K562 (cell line): ENCODE measurements around the gene ZC3H11A. TPM values are rescaled to one million over a fixed set of nuclear protein-coding genes. Genes with fewer than 3 reads are reported as not detected.

ENCODE experiments used
- THRA ChIP-seq: fragments of 450-650 bp; IDR thresholded peaks from 2 replicates; pipeline ENCODE4 v1.6.1; 2017; ENCODE audit warnings: mild to moderate bottlenecking, moderate library complexity
- ZNF407 ChIP-seq: fragments of 450-650 bp; IDR thresholded peaks from 2 replicates; pipeline ENCODE4 v1.6.1; 2016; ENCODE audit warnings: low read depth
- polyA plus RNA-seq, 8 experiments: library from polyadenylated mRNA; depleted of rRNA in 4 of 8; stranded (reverse) in 5 of 8; unstranded in 3 of 8; fragments of >200 nt; fragmentation: Nextera tagmentation in 2 of 8; fragmentation: Illumina TruSeq in 1 of 8; extraction: Ambion mirVana in 2 of 8; extraction: Trizol in 1 of 8; gene quantifications; 2 replicates each; pipeline versions ENCODE4 v1.2.1 to v1.2.3, GENCODE V29; 2011 to 2014; ENCODE audit warnings: inconsistent platforms in 1 of 8, missing spikeins in 1 of 8
- total RNA-seq, 7 experiments: library from RNA; depleted of rRNA in 6 of 7; stranded (reverse); fragments of >200 nt in 6 of 7; fragmentation: Illumina TruSeq in 2 of 7; extraction: Trizol in 2 of 7; gene quantifications; 2 replicates each; pipeline versions ENCODE4 v1.2.1 to v1.2.3, GENCODE V29; 2011 to 2021; ENCODE audit warnings: low replicate concordance in 1 of 7

ZC3H11A gene
- total and polyA plus RNA-seq, 9 of the 15 experiments (the other 6 are each of a cell fraction or from before 2014, with no cell fraction given): 34.2 to 137 (median 102) TPM

GRCh38 chr1:203754455-203754864 lies 41.0 kb upstream of the ZC3H11A start (continued):
- no peak for TF ChIP-seq THRA
- TF ChIP-seq ZNF407: no peak
